ENCODE results near the gene ATP11A.

- TF ChIP-seq, protein P1, sequence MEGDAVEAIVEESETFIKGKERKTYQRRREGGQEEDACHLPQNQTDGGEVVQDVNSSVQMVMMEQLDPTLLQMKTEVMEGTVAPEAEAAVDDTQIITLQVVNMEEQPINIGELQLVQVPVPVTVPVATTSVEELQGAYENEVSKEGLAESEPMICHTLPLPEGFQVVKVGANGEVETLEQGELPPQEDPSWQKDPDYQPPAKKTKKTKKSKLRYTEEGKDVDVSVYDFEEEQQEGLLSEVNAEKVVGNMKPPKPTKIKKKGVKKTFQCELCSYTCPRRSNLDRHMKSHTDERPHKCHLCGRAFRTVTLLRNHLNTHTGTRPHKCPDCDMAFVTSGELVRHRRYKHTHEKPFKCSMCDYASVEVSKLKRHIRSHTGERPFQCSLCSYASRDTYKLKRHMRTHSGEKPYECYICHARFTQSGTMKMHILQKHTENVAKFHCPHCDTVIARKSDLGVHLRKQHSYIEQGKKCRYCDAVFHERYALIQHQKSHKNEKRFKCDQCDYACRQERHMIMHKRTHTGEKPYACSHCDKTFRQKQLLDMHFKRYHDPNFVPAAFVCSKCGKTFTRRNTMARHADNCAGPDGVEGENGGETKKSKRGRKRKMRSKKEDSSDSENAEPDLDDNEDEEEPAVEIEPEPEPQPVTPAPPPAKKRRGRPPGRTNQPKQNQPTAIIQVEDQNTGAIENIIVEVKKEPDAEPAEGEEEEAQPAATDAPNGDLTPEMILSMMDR (IDR thresholded peaks at IDR 0.05 in 8 of 11, conservative IDR thresholded peaks at IDR 0.05 in 3 of 11), result no peak
- no peak for TF ChIP-seq POLR2A (IDR thresholded peaks at IDR 0.05)
Measured at GRCh38 chr13:112747256-112747655, 57.4 kb downstream of the ATP11A start.
